CD4-positive, alpha-beta T cell (primary cell): ENCODE measurements around the gene WWOX. TPM values are rescaled to one million over a fixed set of nuclear protein-coding genes. Genes with fewer than 3 reads are reported as not detected.

Experiments used
- ATAC-seq: fragments of 200-7000 bp; cut with Tn5 transposase; one replicate; pipeline ENCODE4 v1.10.0; 2022; ENCODE audit warnings: mild to moderate bottlenecking; ENCODE audit not compliant: poor library complexity
- CTCF ChIA-PET: fragments of 350-600 bp; sonication (Branson Sonifier 250); formaldehyde crosslinking; loops from one replicate; lab custom pipeline; 2021; ENCODE audit warnings: antibody characterized with exemption, inconsistent platforms; lab: Charles Lee
- POLR2A ChIA-PET: fragments of 350-600 bp; sonication (Branson Sonifier 250); formaldehyde crosslinking; loops from one replicate; lab custom pipeline; 2021; ENCODE audit warnings: antibody characterized with exemption, inconsistent platforms; lab: Charles Lee
- DNase-seq, 14 experiments: peaks; one replicate each; pipeline ENCODE4 v3.0.0-alpha.2; 2013 to 2020; ENCODE audit warnings: mixed read lengths in 2 of 14
- H3K27ac ChIP-seq, 2 donors: one replicate each; pipeline versions ENCODE4 v1.5.1 to v1.7.0; 2013; ENCODE audit warnings: low read length in 2 of 2, low read depth in 1 of 2, mild to moderate bottlenecking in 1 of 2
- H3K27me3 ChIP-seq, 2 experiments: 1 replicate in 1 of 2; 2 replicates in 1 of 2; pipeline versions ENCODE4 v1.6.1 to v1.7.0; 2013; ENCODE audit warnings: low read length in 2 of 2, control low read depth in 1 of 2, mild to moderate bottlenecking in 1 of 2, moderate library complexity in 1 of 2; ENCODE audit not compliant: insufficient read depth in 2 of 2, control insufficient read depth in 1 of 2
- H3K36me3 ChIP-seq: one replicate; pipeline ENCODE4 v1.6.1; 2013; ENCODE audit warnings: low read length, control low read depth; ENCODE audit not compliant: insufficient read depth
- H3K4me1 ChIP-seq: one replicate; pipeline ENCODE4 v1.6.1; 2013; ENCODE audit warnings: low read length, control low read depth; ENCODE audit not compliant: insufficient read depth
- H3K4me3 ChIP-seq: one replicate; pipeline ENCODE4 v1.5.1; 2013; ENCODE audit warnings: mild to moderate bottlenecking, low read length, moderate library complexity
- H3K9me3 ChIP-seq, 2 experiments: 1 replicate in 1 of 2; 2 replicates in 1 of 2; pipeline versions ENCODE4 v1.6.1 to v1.7.0; 2013; ENCODE audit warnings: low read length in 2 of 2, mild to moderate bottlenecking in 2 of 2, control low read depth in 1 of 2, moderate library complexity in 1 of 2; ENCODE audit not compliant: control insufficient read depth in 1 of 2, insufficient read depth in 1 of 2
- H3K27ac Mint-ChIP-seq: one replicate; pipeline ENCODE4 v1.8.0; 2020; ENCODE audit warnings: mixed read lengths
- H3K27me3 Mint-ChIP-seq: one replicate; pipeline ENCODE4 v1.8.0; 2021; ENCODE audit warnings: mixed read lengths
- H3K36me3 Mint-ChIP-seq: one replicate; pipeline ENCODE4 v1.8.0; 2021; ENCODE audit warnings: low read depth, mixed read lengths
- H3K4me1 Mint-ChIP-seq: one replicate; pipeline ENCODE4 v1.8.0; 2021; ENCODE audit warnings: low read depth, mixed read lengths
- H3K4me3 Mint-ChIP-seq: one replicate; pipeline ENCODE4 v1.8.0; 2020; ENCODE audit warnings: mild to moderate bottlenecking, mixed read lengths
- H3K9me3 Mint-ChIP-seq: one replicate; pipeline ENCODE4 v1.8.0; 2020; ENCODE audit warnings: mixed read lengths
- CTCF ChIP-seq: fragments of 200-600 bp; IDR thresholded peaks from one replicate; pipeline ENCODE4 v1.8.0; 2022; ENCODE audit warnings: antibody characterized with exemption, mild to moderate bottlenecking
- intact Hi-C, 2 experiments: fragments of 100-400 bp; cut with DNase I in 1 of 2; cut with micrococcal nuclease in 1 of 2; formaldehyde crosslinking; loops; one replicate each; pipeline versions ENCODE4 v1.15.1 to v1.9.0; 2023 to 2025; cut with DNase I, micrococcal nuclease
- total RNA-seq, 174 experiments: library from RNA in 2 of 174; stranded (reverse) in 2 of 174; gene quantifications; one replicate each; pipeline ENCODE4 v1.2.3 and lab custom pipeline; 2021 to 2026

WWOX gene
- total RNA-seq, 2 experiments from 2014 or later: 19.3 to 21.7 TPM

- CTCF ChIA-PET: no interaction called here
- ATAC-seq: no peak
- no peak for TF ChIP-seq CTCF
- Mint-ChIP-seq H3K27me3 (no peaks in the 10 kb centered on the region), H3K9me3 (peaks cover 2% of the 10 kb centered on the region), H3K36me3 (no peaks in the 10 kb centered on the region), H3K27ac (no peak overlapping the region), H3K4me3 (no peak overlapping the region), H3K4me1 (no peaks in the 10 kb centered on the region)
- peaks cover 0 to 15% of the 10 kb centered on the region in 2 experiments for H3K9me3 ChIP-seq
- no peak overlapping the region for H3K4me3 ChIP-seq
- no peaks in the 10 kb centered on the region for H3K4me1 ChIP-seq
- POLR2A ChIA-PET: no interaction called here
- no peak overlapping the region for H3K27ac ChIP-seq
- no peaks in the 10 kb centered on the region for H3K36me3 ChIP-seq
- H3K27me3 ChIP-seq: no peaks in the 10 kb centered on the region
- no peak for DNase-seq
- intact Hi-C loops: no loop called here
These were observed 524.3 kb downstream of the WWOX start for GRCh38 chr16:78623796-78624195.

GRCh38 chr16:78624366-78624765 is 524.9 kb downstream of the WWOX start:
- intact Hi-C loops: no loop called here
- H3K4me1 ChIP-seq: no peaks in the 10 kb centered on the region
- no peak overlapping the region for H3K4me3 ChIP-seq
- Mint-ChIP-seq H3K4me3 (no peak overlapping the region), H3K9me3 (peaks cover 5% of the 10 kb centered on the region), H3K27ac (no peak overlapping the region), H3K4me1 (no peaks in the 10 kb centered on the region), H3K27me3 (no peaks in the 10 kb centered on the region), H3K36me3 (no peaks in the 10 kb centered on the region)
- TF ChIP-seq CTCF: no peak
- H3K36me3 ChIP-seq: no peaks in the 10 kb centered on the region
- ChIA-PET POLR2A (no interaction called here), CTCF (no interaction called here)
- no peak for DNase-seq
- H3K9me3 ChIP-seq: peaks cover 0 to 15% of the 10 kb centered on the region in 2 experiments
- no peak for ATAC-seq
- H3K27ac ChIP-seq: no peak overlapping the region
- no peaks in the 10 kb centered on the region for H3K27me3 ChIP-seq

GRCh38 chr16:78628461-78629045 is 529.1 kb downstream of the WWOX start:
- intact Hi-C loops: no loop called here
- no peak for DNase-seq
- ATAC-seq: no peak
- peaks cover 4% of the 10 kb centered on the region for H3K9me3 Mint-ChIP-seq
- H3K9me3 ChIP-seq: peaks cover 5 to 10% of the 10 kb centered on the region in 2 experiments
- no peaks in the 10 kb centered on the region for H3K4me1 Mint-ChIP-seq
- H3K27me3 Mint-ChIP-seq: no peaks in the 10 kb centered on the region
- no peak overlapping the region for H3K27ac Mint-ChIP-seq
- ChIA-PET POLR2A (interaction anchor here (1.2 kb wide), 1 partner anchor 108 kb away, joined by 4 read pairs; no protein-coding TSS in a partner anchor), CTCF (no interaction called here)
- H3K4me3 Mint-ChIP-seq: no peak overlapping the region
- no peak overlapping the region for H3K4me3 ChIP-seq
- H3K36me3 Mint-ChIP-seq: peaks cover 4% of the 10 kb centered on the region
- no peaks in the 10 kb centered on the region for H3K36me3 ChIP-seq
- no peaks in the 10 kb centered on the region for H3K27me3 ChIP-seq
- no peak overlapping the region for H3K27ac ChIP-seq
- no peaks in the 10 kb centered on the region for H3K4me1 ChIP-seq
- TF ChIP-seq CTCF: no peak
